GM12874 (cell line): Measurements from ENCODE around the gene HYKK.

Experiments
- CTCF ChIP-seq: IDR thresholded peaks from 2 replicates; pipeline ENCODE4 v1.5.1; 2011; ENCODE audit warnings: low read depth, mild to moderate bottlenecking, control low read depth, low read length, moderate library complexity; ENCODE audit not compliant: insufficient read depth

Gene HYKK

DNA sequence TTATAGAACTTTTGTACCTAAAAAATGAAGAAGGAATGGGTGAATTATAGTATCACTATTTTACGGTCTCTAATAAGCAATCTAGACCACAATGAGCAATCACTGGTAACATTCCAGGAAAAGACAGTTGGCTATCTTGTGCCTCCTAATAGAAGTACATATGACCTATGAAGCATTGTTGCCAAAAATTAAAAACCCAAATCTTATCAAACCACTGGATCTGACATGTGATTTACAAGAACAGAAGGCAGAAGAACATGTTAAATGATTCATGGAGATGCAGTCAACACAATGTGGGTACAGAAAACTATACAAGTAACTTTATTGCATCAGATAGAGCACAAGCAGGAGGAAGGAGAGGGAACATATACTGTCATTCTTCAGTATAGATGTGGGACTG, 14.5 kb upstream of the HYKK start:
- no peak for TF ChIP-seq CTCF

DNA sequence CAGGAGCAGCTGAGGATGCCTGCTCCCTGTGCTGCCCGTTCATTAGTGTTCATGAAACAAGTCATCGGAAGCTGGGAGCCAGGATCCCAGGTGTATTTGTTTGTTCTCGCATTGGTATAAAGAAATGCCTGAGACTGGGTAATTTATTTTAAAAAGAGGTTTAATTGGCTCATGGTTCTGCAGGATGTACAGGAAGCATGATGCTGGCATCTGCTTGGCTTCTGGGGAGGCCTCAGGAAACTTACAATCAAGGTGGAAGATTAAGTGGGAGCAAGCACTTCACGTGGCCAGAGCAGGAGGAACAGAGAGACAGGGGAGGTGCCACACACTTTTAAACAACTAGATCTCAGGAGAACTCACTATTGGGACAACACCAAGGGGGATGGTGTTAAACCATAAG, 5.5 kb upstream of the HYKK start:
- no peak for TF ChIP-seq CTCF

DNA sequence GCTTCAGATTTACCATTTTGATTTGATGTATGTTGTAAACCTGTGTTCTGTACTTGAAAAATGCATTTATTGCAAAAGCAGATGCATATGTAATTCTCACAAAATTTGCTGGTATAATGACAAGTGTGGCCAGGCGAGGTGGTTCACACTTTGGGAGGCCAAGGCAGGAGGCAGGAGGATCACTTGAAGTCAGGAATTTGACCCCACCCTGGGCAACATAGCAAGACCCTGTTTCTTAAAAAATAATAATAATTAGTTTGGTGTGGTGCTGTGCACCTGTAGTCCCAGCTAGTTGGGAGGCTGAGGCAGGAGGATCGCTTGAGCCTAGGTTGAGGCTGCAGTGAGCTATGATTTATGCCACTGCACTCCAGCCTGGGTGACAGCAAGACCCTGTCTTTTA, 4.7 kb upstream of the HYKK start:
- no peak for TF ChIP-seq CTCF

- TF ChIP-seq CTCF = no peak
Measured at GRCh38 chr15:78507831-78508160, 419 bp downstream of the HYKK start.

DNA sequence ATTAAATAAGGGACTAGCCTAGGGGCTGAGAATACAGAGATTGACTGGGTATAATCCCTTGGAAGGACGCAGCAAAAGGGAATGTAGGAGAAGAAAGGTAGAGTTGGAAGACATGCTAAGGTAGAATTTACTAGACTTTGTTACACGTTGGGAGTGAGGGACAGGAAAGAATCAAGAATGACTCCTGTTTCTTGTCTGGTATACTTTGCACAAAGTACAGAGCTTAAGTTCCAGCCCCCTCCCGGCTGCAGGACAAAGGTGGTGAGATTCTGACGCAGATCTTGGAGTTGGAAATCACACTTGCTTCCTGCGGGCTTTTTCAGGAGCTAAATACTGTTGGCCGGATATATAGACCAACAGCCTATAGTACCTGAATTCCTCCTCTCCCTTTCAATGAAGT, 895 bp downstream of the HYKK start:
- TF ChIP-seq CTCF = no peak

DNA sequence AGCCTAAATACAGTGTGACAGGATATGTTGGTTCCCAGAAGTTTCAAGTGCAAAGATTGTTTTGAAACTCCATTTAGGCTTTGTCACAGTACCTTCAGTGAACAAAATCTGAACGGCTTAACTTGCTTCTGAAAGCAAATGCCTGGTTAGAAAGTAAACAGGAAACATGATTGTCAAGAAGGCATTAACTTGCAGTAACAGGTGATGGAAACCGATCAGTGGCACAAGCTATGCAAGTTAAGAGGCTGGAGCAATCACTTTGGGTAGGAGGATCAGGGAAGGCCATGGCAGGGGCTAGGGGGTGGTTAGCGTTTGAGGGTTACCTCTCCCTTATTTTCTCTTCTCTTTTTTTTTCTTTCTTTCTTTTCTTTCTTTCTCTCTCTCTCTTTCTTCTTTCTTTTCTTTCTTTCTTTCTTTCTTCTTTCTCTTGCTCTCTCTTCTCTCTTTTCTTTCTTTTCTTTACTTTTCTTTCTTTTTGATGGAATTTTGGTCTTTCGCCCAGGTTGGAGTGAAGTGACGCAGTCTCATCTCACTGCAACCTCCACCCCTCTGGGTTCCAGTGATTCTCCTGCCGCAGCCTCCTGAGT, 2.4 kb downstream of the HYKK start:
- TF ChIP-seq CTCF = no peak

- TF ChIP-seq CTCF = no peak
Measured at GRCh38 chr15:78524230-78524629, 16.9 kb downstream of the HYKK start.

- TF ChIP-seq CTCF = no peak
Measured at GRCh38 chr15:78527325-78527724, 19.9 kb downstream of the HYKK start.
